HG02678 (cell line): ENCODE measurements around the gene BTF3L4.
"Not testable (repeated sequence)": the region's sequence is repeated elsewhere in the genome, so short reads cannot be mapped to it uniquely, and the experiment has no call there.

Experiments
- ATAC-seq: cut with Tn5 transposase; IDR thresholded peaks from one replicate; pipeline ENCODE4 v1.9.1; 2021; ENCODE audit warnings: mild to moderate bottlenecking, moderate library complexity; ENCODE audit not compliant: unreplicated experiment

Gene BTF3L4

GRCh38 chr1:52055066-52055865 is 829 bp upstream of the BTF3L4 start, which contains the start of gene TXNDC12:
Gene TXNDC12, minus strand, starts transcription at chr1:52055191. Its CDS starts 95 bp downstream, at chr1:52055096.
- ATAC-seq = peak; percentile 48

- no peak for ATAC-seq
These were observed 281 bp upstream of the BTF3L4 start for GRCh38 chr1:52055866-52056162.

DNA sequence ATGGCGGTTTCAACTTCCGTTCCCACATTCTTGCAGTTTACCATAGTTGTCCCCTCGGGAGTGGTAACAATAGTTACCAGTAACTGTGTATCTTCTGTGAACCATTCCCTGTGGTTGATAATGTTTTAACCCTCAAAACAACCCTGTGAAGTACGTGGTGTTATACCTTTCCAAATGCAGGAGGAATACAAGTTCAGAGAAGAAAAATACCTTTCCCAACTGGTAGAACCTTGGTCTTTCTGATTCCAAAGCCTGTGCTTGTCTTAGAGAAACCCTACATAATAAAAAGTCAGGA is 789 bp downstream of the BTF3L4 start:
- ATAC-seq = peak; percentile 42

DNA sequence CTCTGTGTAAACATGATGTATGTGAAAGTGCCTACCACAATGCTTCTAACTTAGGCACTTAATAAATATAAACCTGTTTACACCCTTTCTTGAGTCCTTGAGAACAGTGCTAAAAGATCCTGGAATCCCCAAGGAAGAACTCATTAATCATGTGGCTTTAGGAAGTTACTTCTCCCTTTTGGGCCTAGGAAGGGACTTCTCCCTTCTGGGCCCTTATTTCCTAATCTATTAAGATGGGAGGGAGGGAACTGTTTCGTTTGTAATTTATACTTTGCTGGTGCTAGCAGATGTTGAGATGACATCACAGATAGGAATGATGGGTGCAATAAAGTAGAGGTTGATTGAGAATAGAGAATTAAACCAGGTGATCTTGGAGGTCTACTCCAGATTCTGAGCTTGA is 1.2 kb downstream of the BTF3L4 start:
- ATAC-seq = no peak

GRCh38 chr1:52057876-52058415 is 1.9 kb downstream of the BTF3L4 start:
- no peak for ATAC-seq

DNA sequence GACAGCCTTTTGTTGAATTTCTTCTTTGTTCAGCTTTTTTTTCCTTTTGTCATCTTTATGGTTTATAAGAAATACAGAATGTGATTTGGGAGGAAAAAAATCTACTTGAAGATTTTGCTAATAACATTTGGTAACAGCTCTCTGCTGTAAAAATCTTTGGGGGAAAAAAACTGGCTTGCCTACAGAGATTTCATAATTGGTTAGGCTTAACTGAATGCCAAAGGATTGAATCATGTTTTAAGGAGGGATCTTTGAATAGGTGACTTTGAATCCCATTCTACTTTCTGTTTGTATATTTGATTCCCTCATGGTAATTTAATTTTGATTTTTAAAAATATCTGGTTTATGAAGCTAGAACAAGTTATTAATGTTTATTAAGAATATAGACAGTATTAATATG is 3.2 kb downstream of the BTF3L4 start:
- no peak for ATAC-seq

DNA sequence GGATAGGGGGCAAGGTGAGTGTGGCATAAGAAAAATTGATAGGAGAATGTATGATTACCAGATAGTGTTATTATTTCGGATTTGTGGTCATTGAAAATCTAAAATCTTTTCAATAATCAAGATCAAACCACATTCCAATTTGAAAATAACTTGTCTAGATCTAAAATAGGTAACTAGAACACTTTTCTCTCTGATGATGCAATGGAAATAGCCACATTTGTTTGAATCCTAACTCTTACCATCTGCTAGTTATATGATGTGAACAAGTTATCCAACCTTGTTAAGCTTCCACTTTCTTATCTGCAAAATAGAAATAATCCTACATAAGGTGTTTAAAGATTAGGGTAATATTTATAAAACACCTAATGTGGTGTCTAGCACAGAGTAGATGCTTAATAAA is 3.8 kb downstream of the BTF3L4 start:
- ATAC-seq = no peak

- ATAC-seq = no peak
These were observed 4.7 kb downstream of the BTF3L4 start for GRCh38 chr1:52060822-52061221.

- no peak for ATAC-seq
These were observed 7.1 kb downstream of the BTF3L4 start for GRCh38 chr1:52063192-52063591.

DNA sequence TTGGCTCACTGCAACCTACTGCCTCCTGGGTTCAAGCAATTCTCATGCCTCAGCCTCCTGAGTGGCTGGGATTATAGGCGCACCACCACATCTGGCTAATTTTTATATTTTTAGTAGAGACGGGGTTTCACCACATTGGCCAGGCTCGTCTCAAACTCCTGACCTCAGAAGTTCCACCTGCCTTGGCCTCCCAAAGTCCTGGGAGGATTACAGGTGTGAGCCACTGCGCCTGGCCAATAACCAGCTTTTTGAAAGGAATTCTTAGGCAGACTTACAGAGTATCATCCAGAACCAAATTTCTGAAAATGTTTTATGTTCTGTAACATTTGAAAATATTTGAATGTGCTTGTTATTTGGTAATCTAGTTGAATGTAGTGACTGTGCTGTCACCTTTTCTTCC is 14.6 kb downstream of the BTF3L4 start:
- no peak for ATAC-seq

GRCh38 chr1:52072291-52072690 is 16.2 kb downstream of the BTF3L4 start:
- no peak for ATAC-seq

DNA sequence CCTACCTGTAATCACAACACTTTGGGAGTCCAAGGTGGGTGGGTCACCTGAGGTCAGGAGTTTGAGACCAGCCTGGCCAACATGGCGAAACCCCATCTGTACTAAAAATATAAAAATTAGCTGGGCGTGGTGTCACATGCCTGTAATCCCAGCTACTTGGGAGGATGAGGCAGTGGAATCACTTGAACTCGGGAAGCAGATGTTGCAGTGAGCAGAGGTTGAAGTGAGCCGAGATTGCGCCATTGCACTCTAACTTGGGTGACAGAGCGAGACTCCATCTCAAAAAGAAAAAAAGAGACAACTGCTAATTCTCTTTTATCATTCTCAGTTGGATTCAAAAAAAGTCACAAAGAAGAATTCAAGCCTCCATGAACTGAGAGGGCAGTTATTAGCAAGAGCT is 21.2 kb downstream of the BTF3L4 start:
- not testable (repeated sequence) for ATAC-seq

- no peak for ATAC-seq
These were observed 23.9 kb downstream of the BTF3L4 start for GRCh38 chr1:52080014-52080415.

- ATAC-seq = not testable (repeated sequence)
These were observed 31.8 kb downstream of the BTF3L4 start for GRCh38 chr1:52087892-52088291.

- not testable (repeated sequence) for ATAC-seq
These were observed 38.2 kb downstream of the BTF3L4 start for GRCh38 chr1:52094300-52094699.

DNA sequence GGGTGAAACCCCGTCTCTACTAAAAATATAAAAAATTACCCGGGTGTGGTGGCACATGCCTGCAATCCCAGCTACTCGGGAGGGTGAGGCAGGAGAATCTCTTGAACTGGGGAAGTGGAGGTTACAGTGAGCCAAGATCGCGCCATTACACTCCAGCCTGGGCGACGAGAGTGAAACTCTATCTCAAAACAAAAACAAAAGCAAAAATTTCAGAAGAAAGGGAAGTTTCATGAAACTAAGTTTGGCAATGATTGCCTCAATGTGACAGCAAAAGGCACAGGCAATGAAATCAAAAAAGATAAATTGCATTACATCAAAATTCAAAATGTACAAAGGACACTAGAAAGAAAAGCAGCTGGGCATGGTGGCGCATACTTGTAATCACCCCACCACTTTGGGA is 40.1 kb downstream of the BTF3L4 start:
- ATAC-seq = no peak

GRCh38 chr1:52098139-52098871 is 42.2 kb downstream of the BTF3L4 start:
- ATAC-seq = no peak

DNA sequence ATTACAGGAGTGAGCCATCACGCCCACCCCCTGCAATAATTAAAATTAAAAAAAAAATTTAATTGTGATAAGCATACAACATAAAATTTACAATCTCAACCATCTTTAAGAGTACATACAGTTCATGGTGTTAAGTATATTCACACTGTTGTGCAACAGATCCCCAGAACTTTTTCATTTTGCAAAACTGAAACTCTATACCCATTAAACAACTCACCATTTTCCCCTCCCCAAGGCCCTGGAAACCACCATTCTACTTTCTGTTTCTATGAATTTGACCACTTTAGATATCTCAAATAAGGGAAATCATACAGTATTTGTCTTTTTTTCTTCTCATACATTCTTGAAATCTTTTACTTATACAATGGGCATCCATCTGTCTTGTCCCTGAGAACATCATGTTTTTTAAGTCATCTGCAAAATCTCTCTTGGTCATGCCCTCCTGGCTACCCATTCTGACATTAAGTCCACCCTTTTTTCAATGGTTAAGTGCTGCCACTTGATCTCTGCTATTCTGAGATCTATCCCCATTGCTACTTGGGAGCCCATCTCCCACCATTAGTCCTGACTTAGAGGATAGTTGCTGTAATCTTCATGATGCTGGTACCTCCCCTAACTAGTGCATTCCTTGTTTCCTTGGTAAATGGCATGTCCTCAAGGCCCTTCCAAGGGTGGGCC is 46.4 kb downstream of the BTF3L4 start:
- ATAC-seq = peak; percentile 79

- ATAC-seq = no peak
These were observed 55.4 kb downstream of the BTF3L4 start for GRCh38 chr1:52111492-52111891.

DNA sequence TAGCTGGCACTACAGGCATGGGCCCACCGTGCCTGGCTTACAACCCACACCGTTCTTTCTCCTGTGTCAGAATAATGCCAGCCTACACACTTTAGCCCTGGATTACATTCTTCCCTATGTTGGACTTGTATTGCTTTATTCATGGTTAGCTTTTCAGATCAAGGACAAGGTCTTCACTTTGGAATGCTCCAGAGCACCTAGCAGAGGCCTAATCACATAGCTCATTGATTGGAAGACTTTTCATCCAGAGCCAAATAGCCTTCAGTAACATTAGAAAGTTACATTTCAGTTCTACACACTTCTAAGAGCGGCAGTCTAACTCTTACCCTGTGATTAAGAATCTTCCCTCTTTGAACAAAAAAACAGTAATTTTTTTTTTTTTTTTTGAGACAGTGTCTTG is 56.4 kb downstream of the BTF3L4 start:
- no peak for ATAC-seq

- ATAC-seq = no peak
These were observed 63.4 kb downstream of the BTF3L4 start for GRCh38 chr1:52119301-52120079.
